HEK293 (cell line): ENCODE measurements around the gene TSACC.

Source experiments
- CTCF ChIA-PET: fragments of 350-600 bp; formaldehyde crosslinking; extraction: SDS; loops from one replicate; lab custom pipeline; 2021; ENCODE audit warnings: antibody characterized with exemption; lab: Yijun Ruan, JAX
- POLR2A ChIA-PET: fragments of 300-600 bp; formaldehyde crosslinking; extraction: SDS; loops from one replicate; lab custom pipeline; 2020; ENCODE audit warnings: antibody characterized with exemption, inconsistent platforms; lab: Yijun Ruan, JAX
- H3K27ac ChIP-seq: fragments of 200-500 bp; sonication (Bioruptor generic); 2 replicates; pipeline ENCODE4 v1.5.1; 2014; ENCODE audit warnings: low read depth, low read length, control low read depth, inconsistent platforms; ENCODE audit errors: extremely low read depth
- H3K36me3 ChIP-seq, 2 experiments: fragments of 200-500 bp in 1 of 2; sonication (Bioruptor generic) in 1 of 2; 1 replicate in 1 of 2; 2 replicates in 1 of 2; pipeline ENCODE4 v1.5.1; 2014 to 2017; ENCODE audit warnings: inconsistent platforms in 2 of 2, low read length in 2 of 2; ENCODE audit not compliant: control insufficient read depth in 2 of 2, insufficient read depth in 1 of 2
- H3K4me1 ChIP-seq: fragments of 200-500 bp; sonication (Bioruptor generic); 2 replicates; pipeline ENCODE4 v1.5.1; 2014; ENCODE audit warnings: mild to moderate bottlenecking, low read length, inconsistent platforms; ENCODE audit not compliant: control insufficient read depth, insufficient read depth
- H3K4me3 ChIP-seq: 2 replicates; pipeline ENCODE4 v1.5.1; 2011; ENCODE audit warnings: low read depth, mild to moderate bottlenecking, control low read depth, low read length, moderate library complexity
- H3K9me3 ChIP-seq: fragments of 200-500 bp; sonication (Bioruptor generic); 2 replicates; pipeline ENCODE4 v1.5.1; 2014; ENCODE audit warnings: low read depth, low read length, inconsistent platforms; ENCODE audit not compliant: control insufficient read depth, insufficient read depth
- AEBP2 ChIP-seq: fragments of 450-650 bp; formaldehyde crosslinking; IDR thresholded peaks from 2 replicates; pipeline ENCODE4 v1.5.1; 2016; ENCODE audit warnings: missing biosample characterization, missing genetic modification characterization, borderline replicate concordance
- ATF2 ChIP-seq: fragments of 450-650 bp; formaldehyde crosslinking; IDR thresholded peaks from 2 replicates; pipeline ENCODE4 v1.5.1; 2016; ENCODE audit warnings: missing biosample characterization, missing genetic modification characterization, low read depth
- FEZF1 ChIP-seq: fragments of 450-650 bp; formaldehyde crosslinking; IDR thresholded peaks from 2 replicates; pipeline ENCODE4 v1.5.1; 2016; ENCODE audit warnings: missing biosample characterization, missing genetic modification characterization
- IKZF3 ChIP-seq: fragments of 450-650 bp; IDR thresholded peaks from 2 replicates; pipeline ENCODE4 v1.5.0; 2018; ENCODE audit warnings: missing biosample characterization, mild to moderate bottlenecking, missing genetic modification characterization, moderate library complexity
- PRDM1 ChIP-seq: fragments of 450-650 bp; formaldehyde crosslinking; IDR thresholded peaks from 2 replicates; pipeline ENCODE4; 2016; ENCODE audit warnings: missing biosample characterization, missing genetic modification characterization
- PRDM4 ChIP-seq: fragments of 450-650 bp; formaldehyde crosslinking; IDR thresholded peaks from 2 replicates; pipeline ENCODE4 v1.5.1; 2017; ENCODE audit warnings: missing biosample characterization, missing genetic modification characterization
- ZBTB20 ChIP-seq: fragments of 450-650 bp; formaldehyde crosslinking; IDR thresholded peaks from 2 replicates; pipeline ENCODE4 v1.5.1; 2016; ENCODE audit warnings: missing biosample characterization, missing genetic modification characterization
- ZBTB7A ChIP-seq: fragments of 450-650 bp; formaldehyde crosslinking; IDR thresholded peaks from 2 replicates; pipeline ENCODE4 v1.5.1; 2016; ENCODE audit warnings: low read depth, missing biosample characterization, missing genetic modification characterization
- ZFP3 ChIP-seq: fragments of 450-650 bp; formaldehyde crosslinking; IDR thresholded peaks from 2 replicates; pipeline ENCODE4 v1.5.1; 2016; ENCODE audit warnings: low read depth, missing biosample characterization, missing genetic modification characterization
- ZNF112 ChIP-seq: fragments of 450-650 bp; formaldehyde crosslinking; IDR thresholded peaks from 2 replicates; pipeline ENCODE4 v1.5.0; 2017; ENCODE audit warnings: missing biosample characterization, missing genetic modification characterization
- ZNF280C ChIP-seq: fragments of 450-650 bp; formaldehyde crosslinking; IDR thresholded peaks from 2 replicates; pipeline ENCODE4 v1.5.1; 2016; ENCODE audit warnings: missing biosample characterization, missing genetic modification characterization
- ZNF354C ChIP-seq: fragments of 450-650 bp; formaldehyde crosslinking; IDR thresholded peaks from 2 replicates; pipeline ENCODE4 v1.5.1; 2016; ENCODE audit warnings: missing biosample characterization, missing genetic modification characterization, low read depth, borderline replicate concordance
- ZNF529 ChIP-seq: fragments of 450-650 bp; formaldehyde crosslinking; IDR thresholded peaks from 2 replicates; pipeline ENCODE4 v1.5.1; 2017; ENCODE audit warnings: missing genetic modification characterization, missing biosample characterization; ENCODE audit not compliant: insufficient replicate concordance
- ZNF654 ChIP-seq: fragments of 450-650 bp; formaldehyde crosslinking; IDR thresholded peaks from 2 replicates; pipeline ENCODE4 v1.5.1; 2016; ENCODE audit warnings: low read depth, missing biosample characterization, missing genetic modification characterization
- ZNF658 ChIP-seq: fragments of 450-650 bp; formaldehyde crosslinking; IDR thresholded peaks from 2 replicates; pipeline ENCODE4; 2016; ENCODE audit warnings: missing biosample characterization, missing genetic modification characterization
- ZNF660 ChIP-seq: fragments of 450-650 bp; IDR thresholded peaks from 2 replicates; pipeline ENCODE4 v1.5.1; 2018; ENCODE audit warnings: missing biosample characterization, mild to moderate bottlenecking, missing genetic modification characterization
- ZNF677 ChIP-seq: fragments of 450-650 bp; IDR thresholded peaks from 2 replicates; pipeline ENCODE4 v1.5.0; 2018; ENCODE audit warnings: missing biosample characterization, mild to moderate bottlenecking, missing genetic modification characterization, moderate library complexity
- ZNF785 ChIP-seq: fragments of 450-650 bp; formaldehyde crosslinking; IDR thresholded peaks from 2 replicates; pipeline ENCODE4 v1.5.1; 2016; ENCODE audit warnings: missing biosample characterization, missing genetic modification characterization
- ZNF792 ChIP-seq: fragments of 450-650 bp; formaldehyde crosslinking; IDR thresholded peaks from 2 replicates; pipeline ENCODE4 v1.5.1; 2016; ENCODE audit warnings: missing biosample characterization, missing genetic modification characterization
- ZSCAN18 ChIP-seq: fragments of 450-650 bp; formaldehyde crosslinking; IDR thresholded peaks from 2 replicates; pipeline ENCODE4 v1.5.1; 2016; ENCODE audit warnings: missing biosample characterization, missing genetic modification characterization
- ZSCAN30 ChIP-seq: fragments of 450-650 bp; IDR thresholded peaks from 2 replicates; pipeline ENCODE4 v1.5.1; 2018; ENCODE audit warnings: missing biosample characterization, mild to moderate bottlenecking, missing genetic modification characterization, moderate library complexity
- TF ChIP-seq, protein P1 (sequence below): fragments of 450-650 bp; formaldehyde crosslinking; IDR thresholded peaks from 2 replicates; pipeline ENCODE4 v1.5.1; 2017; ENCODE audit warnings: missing biosample characterization, missing genetic modification characterization
- TF ChIP-seq, protein P2 (sequence below): fragments of 450-650 bp; IDR thresholded peaks from 2 replicates; pipeline ENCODE4 v1.5.1; 2018; ENCODE audit warnings: missing biosample characterization, missing genetic modification characterization

Gene TSACC

GRCh38 chr1:156356262-156356874 is 18.0 kb downstream of the TSACC start (continued):
- TF ChIP-seq ZNF354C = no peak

DNA sequence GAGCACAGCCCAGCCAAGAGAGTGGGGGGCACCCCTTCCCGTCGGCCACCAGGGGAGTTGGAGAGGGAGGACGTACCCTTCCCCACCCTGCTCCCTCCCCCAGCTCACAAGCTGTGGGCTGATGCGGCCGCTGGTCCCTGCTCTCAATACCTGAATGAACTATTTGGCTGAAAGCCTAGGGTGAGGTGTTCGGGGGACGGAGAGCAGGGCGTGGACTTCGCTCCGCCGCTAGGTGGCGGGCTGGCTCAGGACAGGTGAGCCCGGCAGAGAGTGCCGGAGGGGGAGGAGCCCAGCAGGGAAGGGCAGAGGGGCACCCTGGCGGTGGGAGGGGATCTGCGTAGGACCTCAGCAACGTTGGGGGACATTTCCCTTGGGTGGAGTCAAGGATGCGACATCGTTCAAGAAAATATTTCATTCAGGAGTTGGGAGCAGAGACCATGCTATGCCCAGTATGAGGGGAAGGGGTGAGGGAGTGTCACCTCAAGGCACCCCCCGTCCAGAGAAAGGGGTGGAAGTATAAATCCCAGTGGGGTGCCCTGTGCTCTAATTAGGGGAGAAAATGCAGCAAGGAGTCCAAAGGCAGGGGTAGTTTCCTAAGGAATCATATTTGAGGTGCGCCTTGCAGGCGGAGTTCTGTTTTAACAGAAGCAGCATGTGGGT is 18.7 kb downstream of the TSACC start:
- ChIA-PET CTCF (interaction anchor here (0.6 to 4.7 kb wide), 18 partner anchors 8 to 234 kb away, joined by 3 to 36 read pairs (median 4); partner anchors contain the start of genes NAXE and RHBG), POLR2A (interaction anchor here (0.6 kb wide), 1 partner anchor 50 kb away, joined by 4 read pairs; no protein-coding TSS in a partner anchor)
- Histone ChIP-seq H3K4me3 (no peak overlapping the region; the same call in 1 of the 2 replicates), H3K9me3 (no peaks in the 10 kb centered on the region), H3K4me1 (no peaks in the 10 kb centered on the region), H3K27ac (no peak overlapping the region), H3K36me3 (no peaks in the 10 kb centered on the region)
- no peak for TF ChIP-seq ZFP3 (tag by site-specific recombination)
- no peak for TF ChIP-seq ZNF658 (tag by site-specific recombination)
- no peak for TF ChIP-seq ZNF280C (tag by site-specific recombination)
- no peak for TF ChIP-seq ZSCAN18
- TF ChIP-seq AEBP2 (tag by site-specific recombination) = no peak
- no peak for TF ChIP-seq IKZF3
- TF ChIP-seq ZNF660 = no peak
- no peak for TF ChIP-seq ZBTB7A (tag by site-specific recombination)
- TF ChIP-seq ZBTB20 (tag by site-specific recombination) = 0 out of 2 replicates have a peak, but pooled peaks have one; percentile 23
- TF ChIP-seq ATF2 (tag by site-specific recombination) = no peak
- no peak for TF ChIP-seq ZNF677 (tag by site-specific recombination)
- no peak for TF ChIP-seq PRDM1 (tag by site-specific recombination)
- no peak for TF ChIP-seq ZSCAN30
- TF ChIP-seq ZNF654 = peak; percentile 42
- no peak for TF ChIP-seq ZNF112 (tag by site-specific recombination)
- no peak for TF ChIP-seq PRDM4
- TF ChIP-seq, protein P1, sequence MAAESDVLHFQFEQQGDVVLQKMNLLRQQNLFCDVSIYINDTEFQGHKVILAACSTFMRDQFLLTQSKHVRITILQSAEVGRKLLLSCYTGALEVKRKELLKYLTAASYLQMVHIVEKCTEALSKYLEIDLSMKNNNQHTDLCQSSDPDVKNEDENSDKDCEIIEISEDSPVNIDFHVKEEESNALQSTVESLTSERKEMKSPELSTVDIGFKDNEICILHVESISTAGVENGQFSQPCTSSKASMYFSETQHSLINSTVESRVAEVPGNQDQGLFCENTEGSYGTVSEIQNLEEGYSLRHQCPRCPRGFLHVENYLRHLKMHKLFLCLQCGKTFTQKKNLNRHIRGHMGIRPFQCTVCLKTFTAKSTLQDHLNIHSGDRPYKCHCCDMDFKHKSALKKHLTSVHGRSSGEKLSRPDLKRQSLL (tag by site-specific recombination) = no peak
- TF ChIP-seq, protein P2, sequence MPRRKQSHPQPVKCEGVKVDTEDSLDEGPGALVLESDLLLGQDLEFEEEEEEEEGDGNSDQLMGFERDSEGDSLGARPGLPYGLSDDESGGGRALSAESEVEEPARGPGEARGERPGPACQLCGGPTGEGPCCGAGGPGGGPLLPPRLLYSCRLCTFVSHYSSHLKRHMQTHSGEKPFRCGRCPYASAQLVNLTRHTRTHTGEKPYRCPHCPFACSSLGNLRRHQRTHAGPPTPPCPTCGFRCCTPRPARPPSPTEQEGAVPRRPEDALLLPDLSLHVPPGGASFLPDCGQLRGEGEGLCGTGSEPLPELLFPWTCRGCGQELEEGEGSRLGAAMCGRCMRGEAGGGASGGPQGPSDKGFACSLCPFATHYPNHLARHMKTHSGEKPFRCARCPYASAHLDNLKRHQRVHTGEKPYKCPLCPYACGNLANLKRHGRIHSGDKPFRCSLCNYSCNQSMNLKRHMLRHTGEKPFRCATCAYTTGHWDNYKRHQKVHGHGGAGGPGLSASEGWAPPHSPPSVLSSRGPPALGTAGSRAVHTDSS (tag by site-specific recombination) = no peak
- no peak for TF ChIP-seq FEZF1 (tag by site-specific recombination)
- no peak for TF ChIP-seq ZNF529 (tag by site-specific recombination)
- TF ChIP-seq ZNF792 = no peak
- TF ChIP-seq ZNF785 (tag by site-specific recombination) = no peak
